NCI-H446 treated with DMSO at 0.1 percent for 48 hours (cell line): Measurements from ENCODE around the gene MRS2.

ENCODE experiments used
- DNase-seq: peaks from one replicate; lab custom pipeline; 2025; lab: John Stamatoyannopoulos, UW

The MRS2 gene

DNA sequence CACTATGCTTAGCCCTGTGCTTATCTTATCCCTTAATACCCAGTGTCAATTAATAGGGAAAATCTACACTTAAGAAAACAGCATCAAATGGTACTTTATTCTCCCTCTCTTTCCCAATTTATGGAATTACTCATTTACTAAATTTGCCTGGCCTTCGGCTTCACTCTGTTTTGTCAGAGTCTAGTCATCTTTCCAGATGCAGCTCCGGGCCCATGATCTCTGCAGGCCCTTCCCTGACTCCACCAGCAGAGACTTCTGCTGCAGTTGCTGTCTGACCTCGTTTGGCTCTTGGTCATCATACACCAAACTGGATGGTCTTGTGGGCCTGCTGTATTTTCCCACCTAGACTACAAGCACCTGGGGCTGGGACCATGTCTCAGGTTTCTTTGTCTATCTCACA lies 27.4 kb downstream of the MRS2 start:
- no peak for DNase-seq

DNA sequence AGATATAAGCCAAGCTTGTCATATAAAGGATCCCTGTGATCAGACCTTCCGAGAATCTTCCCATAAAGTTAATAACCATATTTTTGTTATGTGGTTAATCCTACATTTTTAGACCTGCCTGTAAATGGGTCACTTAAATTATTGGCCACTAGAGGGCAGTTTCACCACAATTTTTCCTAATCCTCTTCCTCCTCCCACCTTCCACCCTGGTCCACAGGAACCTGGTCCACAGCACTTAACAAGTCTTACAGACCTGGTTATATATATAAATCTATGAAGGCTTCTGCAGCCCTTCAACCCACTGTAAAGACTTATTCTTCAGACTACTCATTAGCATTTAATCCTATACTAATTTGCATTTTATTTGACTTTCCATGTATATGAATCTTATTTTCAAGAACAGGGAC lies 28.3 kb downstream of the MRS2 start:
- DNase-seq, result no peak

DNA sequence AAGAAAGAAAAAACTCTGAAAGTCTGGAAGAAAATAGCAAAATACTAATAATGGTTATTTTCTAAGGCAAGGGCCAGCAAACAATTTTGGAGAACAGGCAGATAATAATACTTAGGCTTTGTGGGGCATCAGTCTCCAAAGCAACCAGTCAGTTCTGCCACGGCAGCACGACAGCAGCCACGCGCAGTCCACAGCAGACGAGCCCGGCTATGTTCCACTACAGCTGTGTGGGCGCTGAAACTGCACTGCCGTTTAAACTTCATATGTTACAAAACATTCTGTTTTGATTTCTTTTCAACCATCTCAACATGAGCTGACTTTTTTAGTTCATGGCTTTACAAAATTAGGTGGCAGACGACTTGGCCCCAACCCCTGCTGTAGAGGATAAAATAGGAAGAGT lies 29.9 kb downstream of the MRS2 start:
- no peak for DNase-seq

DNA sequence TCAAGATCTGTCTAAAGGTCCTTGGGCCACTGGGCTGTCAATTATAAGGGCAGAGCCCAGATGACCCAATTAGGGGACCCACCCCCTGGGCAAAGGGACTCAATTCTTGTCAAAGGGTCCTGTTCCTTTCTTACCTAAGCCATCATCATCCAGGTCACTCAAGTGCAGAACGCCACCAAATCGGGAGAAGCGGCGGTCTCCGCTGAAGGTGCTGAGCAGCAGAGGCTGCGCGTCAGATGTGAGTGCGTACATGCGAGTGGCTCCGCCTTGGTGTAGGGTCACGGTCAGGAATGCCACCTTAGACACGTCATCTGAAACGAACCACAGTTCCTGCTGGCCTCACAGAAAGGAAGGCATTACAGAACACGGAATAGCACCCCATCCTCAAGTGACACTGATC lies 34.2 kb downstream of the MRS2 start:
- no peak for DNase-seq

DNA sequence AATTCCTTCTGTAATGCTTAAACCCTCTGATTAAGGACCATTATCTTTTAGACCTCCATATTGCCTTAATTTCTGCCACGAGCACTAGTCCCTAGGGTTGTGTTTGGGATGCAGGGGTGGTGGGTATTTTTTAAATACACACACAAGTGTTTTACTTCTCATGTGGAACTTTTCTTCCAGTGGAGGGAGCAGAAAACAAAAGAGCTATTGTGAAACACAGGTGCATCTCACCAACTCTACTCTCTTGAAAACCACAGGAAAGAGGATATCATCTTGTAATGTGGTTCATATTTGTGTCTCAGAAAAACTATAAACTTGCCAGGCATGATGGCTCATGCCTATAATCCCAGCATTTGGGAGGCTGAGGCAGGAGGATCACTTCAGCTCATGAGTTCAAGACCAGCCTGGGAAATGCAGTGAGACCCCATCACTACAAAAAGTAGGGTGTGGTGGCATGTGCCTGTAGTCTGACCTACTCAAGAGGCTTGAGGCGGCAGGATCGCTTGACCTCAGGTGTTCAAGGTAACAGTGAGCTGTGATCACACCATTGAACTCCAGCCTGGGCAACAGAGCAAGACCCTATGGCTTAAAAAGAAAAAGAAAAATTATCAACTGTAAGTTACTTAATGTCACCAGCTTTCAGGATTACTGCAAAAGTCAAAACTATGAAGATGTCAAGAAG lies 37.3 kb downstream of the MRS2 start:
- no peak for DNase-seq

DNA sequence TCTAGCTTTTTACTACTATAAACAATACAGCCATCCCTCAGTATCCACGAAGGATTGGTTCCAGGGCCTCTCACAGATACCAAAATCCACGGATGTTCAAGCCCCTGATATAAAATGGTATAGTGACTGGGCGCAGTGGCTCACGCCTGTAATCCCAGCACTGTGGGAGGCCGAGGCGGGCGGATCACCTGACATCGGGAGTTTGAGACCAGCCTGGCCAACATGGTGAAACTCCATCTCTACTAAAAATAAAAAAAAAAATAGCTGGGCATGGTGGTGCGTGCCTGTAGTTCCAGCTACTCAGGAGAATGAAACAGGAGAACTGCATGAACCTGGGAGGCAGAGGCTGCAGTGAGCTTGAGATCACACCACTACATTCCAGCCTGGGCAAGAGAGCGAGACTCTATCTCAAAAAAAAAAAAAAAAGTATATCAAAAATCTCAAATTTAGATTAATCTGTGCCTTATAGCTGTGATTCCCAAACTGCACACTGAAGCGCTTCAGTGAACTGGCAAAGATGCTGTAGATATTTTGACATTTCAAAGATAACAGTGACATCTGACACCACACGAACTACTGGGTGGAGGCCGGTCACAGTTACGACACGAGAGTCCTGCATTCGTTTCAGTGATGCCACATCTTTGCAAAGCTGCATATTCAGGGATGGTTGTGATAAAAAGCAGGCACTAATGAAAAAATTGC lies 38.3 kb downstream of the MRS2 start:
- DNase-seq, result no peak

DNA sequence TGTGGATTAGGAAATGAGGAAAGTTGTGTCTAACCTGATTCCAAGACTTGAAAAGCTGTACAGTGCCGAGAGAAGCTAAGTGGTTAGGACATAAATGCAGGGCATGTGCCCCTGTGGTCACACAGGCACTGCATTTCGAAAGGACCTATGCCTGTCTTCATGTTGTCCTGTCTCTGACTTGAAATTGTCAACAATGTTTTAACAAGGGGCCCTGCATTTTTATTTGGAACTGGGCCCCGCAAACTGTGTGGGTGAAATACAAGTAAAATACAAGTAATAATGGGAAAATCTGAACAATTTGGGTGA lies 38.8 kb downstream of the MRS2 start:
- DNase-seq, result no peak

DNA sequence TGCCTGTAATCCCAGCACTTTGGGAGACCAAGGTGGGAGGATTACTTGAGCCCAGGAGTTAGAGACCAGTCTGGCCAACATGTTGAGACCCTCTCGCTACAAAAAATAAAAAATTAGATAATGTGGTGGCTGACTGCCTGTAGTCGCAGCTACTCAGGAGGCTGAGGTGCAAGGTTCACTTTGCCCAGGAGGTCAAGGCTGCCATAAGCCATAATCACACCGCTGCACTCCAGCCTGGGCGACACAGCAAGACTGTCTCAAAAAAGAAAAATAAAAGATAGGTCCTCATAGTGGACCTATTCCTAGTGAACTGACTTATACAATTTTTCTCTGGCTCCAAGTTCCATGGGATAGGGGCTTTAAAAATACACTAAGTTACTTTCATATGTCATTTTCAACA lies 41.9 kb downstream of the MRS2 start:
- DNase-seq, result no peak

DNA sequence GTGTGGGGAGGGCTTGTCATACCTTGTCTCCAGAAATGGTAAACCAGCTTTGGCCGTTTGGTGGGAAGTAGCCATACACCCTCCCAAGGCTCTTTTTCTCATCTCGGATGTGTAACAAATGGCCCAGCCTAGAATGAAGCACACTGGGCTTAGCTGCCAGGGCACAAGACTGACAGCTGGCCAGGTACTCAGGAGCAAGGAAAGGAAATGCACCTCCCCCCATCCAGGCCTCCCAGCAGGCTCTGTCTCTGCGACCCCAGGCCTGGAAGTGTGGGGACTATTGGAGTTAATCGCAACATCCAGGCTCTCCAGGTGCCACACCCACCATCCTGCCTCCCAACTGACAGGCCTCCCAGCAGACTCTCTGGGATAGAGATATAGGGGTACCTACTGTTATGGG lies 43.0 kb downstream of the MRS2 start:
- DNase-seq, result no peak

DNA sequence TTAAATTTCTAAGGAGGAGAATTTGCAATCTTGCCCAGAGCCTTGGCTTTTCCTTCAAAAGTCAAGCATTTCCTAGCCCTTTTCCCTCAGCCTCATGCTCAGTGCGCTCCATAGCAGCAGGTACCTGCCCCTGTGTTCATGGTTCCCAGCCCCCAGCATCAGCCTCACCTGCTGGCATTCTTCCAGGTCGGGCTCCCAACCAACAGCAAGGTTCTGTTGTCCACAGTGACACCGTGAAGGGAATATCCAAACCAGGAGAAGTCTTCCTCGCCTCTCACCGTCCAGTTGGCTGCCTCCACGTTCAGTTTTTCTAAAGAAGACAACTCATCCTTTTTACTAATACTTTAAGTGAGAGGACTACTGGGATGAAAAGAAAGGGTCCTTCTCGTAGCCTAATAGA lies 43.9 kb downstream of the MRS2 start:
- DNase-seq, result no peak

DNA sequence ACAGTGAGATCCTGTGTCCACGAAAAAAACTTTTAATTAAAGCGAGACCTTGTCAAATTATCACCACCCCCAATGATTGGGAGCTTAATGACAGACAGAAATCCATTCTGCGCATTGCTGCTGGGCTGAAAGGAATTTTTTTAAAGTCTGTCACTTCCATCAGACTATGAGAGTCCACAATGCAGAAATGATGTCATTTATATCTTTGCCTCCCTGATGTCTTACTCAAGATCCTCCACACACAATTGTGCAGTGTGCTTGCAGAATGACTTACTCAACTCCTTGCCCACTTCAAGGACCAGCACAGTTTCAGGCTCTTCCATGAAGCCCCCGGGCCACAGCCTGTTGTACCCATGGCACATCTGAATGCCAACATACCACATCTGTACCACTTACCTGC lies 45.7 kb downstream of the MRS2 start:
- no peak for DNase-seq

DNA sequence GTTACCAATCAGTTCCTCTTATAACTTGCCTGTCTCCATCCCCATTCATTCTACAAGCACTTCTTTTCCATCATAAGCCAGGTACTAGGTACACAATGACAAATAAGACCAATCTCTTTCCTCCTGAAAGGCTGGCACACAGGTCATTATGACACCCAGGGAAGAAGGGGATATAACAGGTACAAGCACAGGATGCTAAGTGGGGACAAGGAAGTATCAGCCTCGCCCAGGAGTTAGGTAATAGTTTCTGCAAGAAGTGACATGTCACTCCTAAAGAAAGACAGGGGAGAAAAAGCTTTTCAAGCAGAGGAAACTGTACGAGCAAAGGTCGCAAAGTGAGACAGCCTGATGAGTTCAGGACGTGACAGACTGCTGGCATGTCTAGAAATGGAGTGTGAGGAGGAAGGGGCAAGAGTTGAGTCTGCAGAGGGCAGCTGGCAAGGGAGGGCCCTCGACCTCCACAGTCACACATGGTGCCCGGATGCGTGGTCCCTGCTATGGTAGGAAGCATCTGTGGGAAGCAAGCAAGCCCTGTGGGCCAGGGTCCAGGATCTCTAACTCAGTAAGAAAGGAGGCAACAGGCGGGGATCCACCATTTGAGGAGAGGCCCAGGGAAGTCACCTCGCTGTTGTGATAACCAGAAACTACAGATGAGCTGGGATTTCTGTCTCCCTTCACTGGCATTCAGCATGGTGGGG lies 46.2 kb downstream of the MRS2 start:
- DNase-seq, result no peak

DNA sequence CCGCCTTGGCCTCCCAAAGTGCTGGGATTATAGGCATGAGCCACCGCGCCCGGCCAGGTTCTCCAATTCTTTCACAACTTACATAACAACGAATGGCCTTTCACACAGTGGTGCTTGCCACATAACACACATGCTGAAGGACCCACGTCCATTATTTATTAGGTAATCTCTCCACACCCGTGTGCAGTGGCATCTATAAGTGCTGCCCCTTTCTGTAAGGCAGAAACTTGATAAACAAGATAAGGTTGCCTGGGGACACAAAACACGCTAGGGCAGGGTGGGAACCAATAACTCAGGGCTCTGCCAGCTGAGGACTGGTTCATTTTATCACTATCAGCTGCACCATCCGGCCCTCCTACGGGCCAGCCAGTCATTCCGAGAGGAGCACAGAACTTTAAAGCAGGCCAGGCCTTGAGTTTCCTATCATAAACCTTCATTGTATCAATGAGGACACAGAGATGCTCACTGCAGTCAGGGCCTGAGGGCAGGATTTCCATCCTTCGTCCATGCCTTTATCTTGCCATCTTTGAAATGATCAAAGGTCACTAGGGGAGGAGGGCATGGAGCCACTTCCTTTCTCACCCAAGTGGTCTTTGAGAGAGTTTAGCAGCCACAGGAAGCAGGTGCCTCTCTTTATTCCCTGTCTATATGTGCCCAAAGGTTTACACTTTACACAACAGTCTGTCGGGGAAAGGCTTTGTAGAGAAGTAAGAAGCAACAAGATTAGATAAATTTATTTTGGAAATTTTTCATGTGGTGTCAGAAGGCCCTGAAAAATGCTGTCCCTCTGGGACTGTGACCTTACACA lies 49.0 kb downstream of the MRS2 start:
- DNase-seq, result no peak

DNA sequence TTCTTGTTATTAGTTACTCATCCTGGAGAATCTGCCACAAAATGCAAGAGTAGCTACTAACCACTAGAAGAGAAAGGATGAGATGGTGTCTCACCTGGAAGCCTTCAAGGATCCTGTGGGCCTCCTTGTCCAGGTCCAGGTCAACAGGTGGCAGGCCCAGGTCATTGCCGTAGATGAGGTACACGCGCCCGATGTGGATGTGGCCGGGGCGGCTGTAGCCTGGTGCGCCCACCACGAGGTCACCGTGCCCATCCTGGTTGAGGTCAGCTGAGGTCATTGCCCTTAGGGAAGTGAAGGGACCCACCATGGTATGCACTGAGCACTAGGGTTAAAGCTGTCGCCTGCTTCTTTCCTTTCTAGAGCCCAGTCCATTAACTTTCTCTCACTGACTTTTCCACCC lies 51.2 kb downstream of the MRS2 start:
- DNase-seq, result no peak

DNA sequence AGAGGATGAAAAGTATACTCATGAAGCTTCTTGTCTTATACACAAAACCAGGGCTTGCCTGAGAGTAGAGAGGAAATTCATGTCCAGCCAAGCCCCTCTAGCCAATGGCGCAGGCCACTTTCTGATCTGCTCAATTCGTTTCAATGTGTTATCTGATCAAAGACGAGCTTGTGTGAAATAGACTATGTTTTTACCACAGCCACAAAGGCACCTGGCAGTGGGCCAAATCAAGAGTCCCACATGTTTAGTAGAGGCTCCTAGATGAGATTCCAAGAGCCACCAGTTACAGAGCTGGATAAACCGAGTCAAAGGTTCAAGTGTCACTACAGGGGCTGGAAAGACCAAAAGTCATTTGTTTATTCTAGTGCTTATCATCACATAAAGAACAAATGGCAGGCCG lies 51.7 kb downstream of the MRS2 start:
- no peak for DNase-seq

DNA sequence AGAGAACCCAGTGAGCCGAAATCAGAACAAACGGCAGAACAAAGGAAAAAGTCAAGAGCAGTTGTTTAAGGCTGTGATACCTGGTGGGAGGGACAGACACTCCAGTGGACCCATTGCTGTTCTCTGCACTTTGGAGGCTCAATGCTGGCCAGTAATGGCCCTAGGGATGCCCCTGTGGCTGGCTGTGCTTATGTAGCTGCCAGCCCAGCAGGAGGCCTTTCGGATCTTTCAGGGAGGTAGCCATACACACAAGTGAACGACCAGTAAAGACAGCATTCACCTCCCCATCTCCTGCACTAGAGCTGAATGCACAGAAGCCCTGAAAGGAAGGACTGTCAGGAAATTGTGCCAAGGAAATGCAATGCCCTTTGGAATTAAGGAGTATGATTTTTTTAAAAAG lies 52.3 kb downstream of the MRS2 start:
- DNase-seq, result no peak

DNA sequence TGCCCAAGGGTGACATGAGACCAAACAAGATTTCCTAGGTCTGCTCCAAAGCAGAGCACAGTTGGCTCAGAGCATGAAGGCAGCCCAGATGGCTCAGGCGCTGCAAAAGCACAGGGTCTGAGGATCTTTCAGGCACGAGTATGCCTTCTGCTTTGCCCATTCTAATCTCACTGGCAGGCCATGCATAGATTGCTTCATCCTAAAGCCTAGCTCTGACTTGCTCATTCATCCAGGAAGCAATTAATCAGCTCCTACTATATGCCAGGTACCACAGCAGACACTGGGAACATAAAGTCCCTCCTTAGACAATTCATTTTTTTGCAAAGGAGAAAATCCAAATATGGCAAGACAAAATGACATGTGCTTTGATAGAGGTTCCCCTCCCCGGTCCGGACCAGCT lies 55.4 kb downstream of the MRS2 start:
- no peak for DNase-seq

DNA sequence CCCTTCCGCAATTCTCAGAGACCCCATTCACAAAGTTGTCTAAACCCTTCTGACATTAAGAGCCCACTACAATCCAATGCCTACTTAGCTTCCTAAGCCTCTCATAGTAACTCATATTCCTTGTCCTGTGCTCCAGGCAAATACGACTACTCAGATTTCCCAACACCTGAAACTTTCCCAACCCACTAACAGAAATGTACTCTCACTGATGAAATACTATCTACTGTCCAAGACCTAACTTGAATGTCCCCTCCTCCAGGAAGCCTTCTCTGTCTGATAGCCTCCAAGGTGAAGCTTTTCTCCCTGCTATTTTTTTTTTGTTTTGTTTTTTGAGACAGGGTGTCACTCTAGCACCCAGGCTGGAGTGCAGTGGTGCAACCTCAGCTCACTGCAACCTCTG lies 56.2 kb downstream of the MRS2 start:
- DNase-seq, result no peak

DNA sequence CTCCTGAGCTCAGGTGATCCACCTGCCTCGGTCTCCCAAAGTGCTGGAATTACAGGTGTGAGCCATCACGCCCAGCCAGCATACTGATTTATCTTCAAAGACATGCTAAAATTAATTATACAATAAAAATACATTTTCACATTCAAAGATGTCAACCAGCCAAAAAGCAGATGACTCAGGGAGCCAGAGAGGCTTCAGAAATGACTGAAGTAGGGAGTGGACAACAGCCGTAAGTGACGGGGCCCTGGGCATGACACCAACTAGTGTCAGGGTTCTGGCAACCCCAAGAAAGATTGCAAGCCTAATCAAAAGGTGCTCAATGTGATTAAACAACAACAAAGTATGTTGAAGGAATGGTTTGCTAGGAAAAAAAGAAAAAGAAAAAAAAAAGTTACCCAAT lies 58.2 kb downstream of the MRS2 start:
- DNase-seq, result no peak

DNA sequence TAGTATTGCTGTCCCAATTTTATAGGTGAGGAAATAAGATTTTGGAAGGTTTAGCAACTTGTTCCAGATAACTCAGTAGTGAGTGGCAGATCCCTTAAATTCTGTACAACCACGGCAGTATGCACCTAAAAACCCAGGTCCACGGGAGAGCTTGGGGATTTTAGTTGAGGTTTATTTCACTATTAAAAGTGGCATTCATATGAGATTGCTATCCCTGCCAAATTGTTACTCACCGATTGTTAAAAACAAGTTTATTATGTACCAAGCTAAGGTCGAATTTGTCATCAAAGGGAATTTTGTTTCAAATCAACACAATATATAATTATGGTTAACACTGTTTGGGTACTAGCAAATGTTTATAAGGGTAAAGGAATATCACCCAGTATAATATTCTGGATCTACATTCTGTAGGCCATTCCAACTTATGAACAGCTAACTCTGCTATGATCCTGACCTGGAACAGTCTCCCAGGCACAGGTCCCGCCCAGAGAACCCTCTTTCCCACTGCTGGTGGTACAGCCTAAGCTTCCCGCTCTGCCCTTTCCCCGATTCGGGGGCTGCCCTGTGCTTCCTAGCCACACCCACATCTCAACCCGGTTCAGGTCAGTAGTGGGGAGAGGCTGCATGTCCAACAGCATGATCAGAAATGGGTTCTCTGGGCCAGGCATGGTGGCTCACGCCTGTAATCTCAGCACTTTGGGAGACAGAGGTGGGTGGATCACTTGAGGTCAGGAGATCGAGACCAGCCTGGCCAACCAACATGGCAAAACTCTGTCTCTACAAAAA lies 61.7 kb downstream of the MRS2 start:
- no peak for DNase-seq

DNA sequence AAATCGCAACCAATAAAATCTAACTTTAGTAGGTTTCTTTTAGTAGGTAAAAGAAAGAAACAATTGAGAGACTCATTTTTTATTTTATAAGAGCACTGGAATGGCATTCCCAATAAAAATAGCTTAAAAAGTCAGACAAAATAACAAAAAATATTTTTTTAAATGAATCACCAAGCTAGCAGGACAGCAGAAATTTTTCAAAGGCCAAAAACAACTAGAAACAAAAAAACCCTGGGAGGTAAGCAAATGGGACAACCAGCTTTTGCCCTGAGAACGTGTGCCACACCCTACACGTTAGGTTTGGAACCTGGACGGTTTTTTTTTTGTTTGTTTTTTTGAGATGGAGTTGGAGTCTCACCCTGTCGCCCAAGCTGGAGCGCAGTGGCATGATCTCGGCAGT lies 67.1 kb downstream of the MRS2 start:
- no peak for DNase-seq

DNA sequence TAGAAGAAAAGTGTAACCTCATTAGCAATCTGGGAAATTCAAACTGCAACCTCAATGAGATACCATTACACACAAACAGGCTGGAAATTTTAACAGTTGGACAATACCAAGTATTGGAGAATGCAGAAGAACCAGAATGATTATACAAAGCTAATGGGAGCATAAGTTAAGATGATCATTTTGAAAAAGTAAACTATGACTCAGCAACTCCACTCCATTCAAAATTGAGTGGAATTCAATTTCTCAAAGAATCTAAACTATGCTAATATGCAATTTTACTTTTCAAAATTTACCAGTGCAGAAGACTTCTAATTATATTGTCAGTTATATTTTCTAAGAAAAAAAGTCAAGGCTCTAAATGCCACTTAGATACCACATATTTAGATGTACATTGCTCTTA lies 69.4 kb downstream of the MRS2 start:
- no peak for DNase-seq
